GM12878 (cell line): ENCODE results near the gene RAI14. TPM values are rescaled to one million over a fixed set of nuclear protein-coding genes. Genes with fewer than 3 reads are reported as not detected.

Source experiments
- ATAC-seq: fragments of 200-7000 bp; cut with Tn5 transposase; 3 replicates; pipeline ENCODE4 v1.9.1; 2020; ENCODE audit warnings: mild to moderate bottlenecking, moderate library complexity
- BruUV-seq: library from RNA; stranded (reverse); fragments of 400-500 nt; replicated peaks from 2 replicates; lab custom pipeline; 2021; lab: Mats Ljungman, UMichigan
- CTCF ChIA-PET: fragments of 300-600 bp; sonication (Branson Sonifier 250); formaldehyde crosslinking; extraction: SDS; loops from one replicate; lab custom pipeline; 2021; ENCODE audit warnings: inconsistent platforms; lab: Yijun Ruan, JAX
- POLR2A ChIA-PET: fragments of 350-600 bp; formaldehyde crosslinking; extraction: SDS; loops from one replicate; lab custom pipeline; 2021; ENCODE audit warnings: inconsistent platforms; lab: Charles Lee
- RAD21 ChIA-PET: fragments of 300-600 bp; sonication (Branson Sonifier 250); formaldehyde crosslinking; loops from one replicate; lab custom pipeline; 2023; ENCODE audit warnings: antibody characterized with exemption; ENCODE audit not compliant: unreplicated experiment; lab: Charles Lee
- SMC1A ChIA-PET: fragments of 300-600 bp; sonication (Branson Sonifier 250); formaldehyde crosslinking; loops from one replicate; lab custom pipeline; 2023; ENCODE audit not compliant: unreplicated experiment, uncharacterized antibody; lab: Charles Lee
- DNase-seq: peaks from one replicate; pipeline ENCODE4 v3.0.0-alpha.2; 2011; ENCODE audit warnings: low read depth, low spot score
- FAIRE-seq: peaks from 3 replicates; lab custom pipeline; 2011; peaks lifted over from hg19 to GRCh38; lab: Jason Lieb, UNC
- H2AFZ ChIP-seq: 2 replicates; pipeline ENCODE4 v1.6.0; 2011; ENCODE audit warnings: low read depth, low read length, control low read depth; ENCODE audit not compliant: control insufficient read depth
- H3K27ac ChIP-seq: 2 replicates; pipeline ENCODE4 v1.5.1; 2011; ENCODE audit warnings: control low read depth; ENCODE audit not compliant: control insufficient read depth, insufficient read depth
- H3K27me3 ChIP-seq, 2 experiments: replicated peaks in 1 of 2; 2 replicates each; pipeline versions ENCODE4 v1.6.0 to v1.6.1; 2011; ENCODE audit warnings: low read length in 1 of 2; ENCODE audit not compliant: control insufficient read depth in 2 of 2, insufficient read depth in 2 of 2
- H3K36me3 ChIP-seq, 2 experiments: 2 replicates each; pipeline ENCODE4 v1.5.1; 2011; ENCODE audit warnings: low read length in 1 of 2; ENCODE audit not compliant: control insufficient read depth in 2 of 2, insufficient read depth in 2 of 2
- H3K4me1 ChIP-seq: 2 replicates; pipeline ENCODE4 v1.6.1; 2011; ENCODE audit warnings: mild to moderate bottlenecking, low read length, moderate library complexity, mixed read lengths; ENCODE audit not compliant: control insufficient read depth, insufficient read depth
- H3K4me2 ChIP-seq: 2 replicates; pipeline ENCODE4 v1.6.0; 2011; ENCODE audit warnings: control low read depth; ENCODE audit not compliant: control insufficient read depth, insufficient read depth
- H3K4me3 ChIP-seq: fragments of 200-600 bp; sonication (generic); 2 replicates; pipeline ENCODE4 v1.5.1; 2016
- H3K79me2 ChIP-seq: 2 replicates; pipeline ENCODE4 v1.6.0; 2011; ENCODE audit warnings: low read length; ENCODE audit not compliant: control insufficient read depth, insufficient read depth
- H3K9ac ChIP-seq: 2 replicates; pipeline ENCODE4 v1.8.0; 2011; ENCODE audit warnings: low read length, control low read depth, mixed read lengths; ENCODE audit not compliant: control insufficient read depth, insufficient read depth
- H3K9me3 ChIP-seq: replicated peaks from 3 replicates; pipeline ENCODE4 v1.5.1; 2011; ENCODE audit warnings: mild to moderate bottlenecking, low read length; ENCODE audit not compliant: control insufficient read depth, insufficient read depth
- H4K20me1 ChIP-seq: 2 replicates; pipeline ENCODE4 v1.6.0; 2011; ENCODE audit not compliant: control insufficient read depth, insufficient read depth
- CBFB ChIP-seq: IDR thresholded peaks from 2 replicates; pipeline ENCODE4 v1.6.1; 2016; ENCODE audit warnings: antibody characterized with exemption, low read depth
- CBX5 ChIP-seq: sonication (generic); IDR thresholded peaks from 2 replicates; pipeline ENCODE4 v1.6.1; 2016; ENCODE audit warnings: low read depth, moderate library complexity, mild to moderate bottlenecking, inconsistent platforms
- IRF4 ChIP-seq: IDR thresholded peaks from 2 replicates; pipeline ENCODE4 v1.6.1; 2011; ENCODE audit warnings: low read depth, low read length
- TAF1 ChIP-seq: IDR thresholded peaks from 2 replicates; pipeline ENCODE4 v1.6.1; 2011; ENCODE audit warnings: mild to moderate bottlenecking, low read depth, low read length, borderline replicate concordance
- WGBS: methylation state at CpG from one replicate; pipeline ENCODE4 v1.1.6; 2016; ENCODE audit warnings: low lambda C conversion rate; ENCODE audit not compliant: insufficient replicate concordance, insufficient coverage; ENCODE audit errors: missing lambda C conversion rate; 5-methylcytosine and 5-hydroxymethylcytosine counted together
- in situ Hi-C: fragments of 300-500 bp; cut with MboI; formaldehyde crosslinking; loops from 9 replicates; pipeline ENCODE4 v1.14.3; 2018; ENCODE audit warnings: mixed read lengths
- intact Hi-C: fragments of 100-400 bp; cut with micrococcal nuclease; formaldehyde crosslinking; loops from one replicate; pipeline ENCODE4 v1.14.2; 2022; ENCODE audit not compliant: unreplicated experiment
- polyA plus RNA-seq, 11 experiments: library from polyadenylated mRNA; depleted of rRNA in 4 of 11; unstranded in 6 of 11; stranded (reverse) in 5 of 11; fragments of >200 nt; fragmentation: Nextera tagmentation in 4 of 11; fragmentation: Illumina TruSeq in 1 of 11; extraction: Ambion mirVana in 4 of 11; extraction: Trizol in 1 of 11; gene quantifications; 1 replicate in 1 of 11; 2 replicates in 10 of 11; pipeline versions ENCODE4 v1.2.1 to v1.2.3, GENCODE V29; 2011 to 2016; ENCODE audit warnings: inconsistent platforms in 2 of 11, missing spikeins in 2 of 11, low read depth in 1 of 11
- total RNA-seq, 4 experiments: library from RNA; depleted of rRNA in 3 of 4; stranded (reverse); fragments of >200 nt in 3 of 4; fragmentation: Illumina TruSeq in 1 of 4; extraction: Trizol in 1 of 4; gene quantifications; 2 replicates each; pipeline versions ENCODE4 v1.2.1 to v1.2.3, GENCODE V29; 2013 to 2021
- TF ChIP-seq, protein P1 (sequence below): IDR thresholded peaks from 2 replicates; pipeline ENCODE4 v1.6.1; 2012; ENCODE audit warnings: mild to moderate bottlenecking, low read depth, low read length

Gene RAI14
- total and polyA plus RNA-seq, 10 of the 15 experiments (the other 5 are each of a cell fraction or from before 2014, with no cell fraction given) = 0.18 to 4.6 (median 1.9) TPM

DNA sequence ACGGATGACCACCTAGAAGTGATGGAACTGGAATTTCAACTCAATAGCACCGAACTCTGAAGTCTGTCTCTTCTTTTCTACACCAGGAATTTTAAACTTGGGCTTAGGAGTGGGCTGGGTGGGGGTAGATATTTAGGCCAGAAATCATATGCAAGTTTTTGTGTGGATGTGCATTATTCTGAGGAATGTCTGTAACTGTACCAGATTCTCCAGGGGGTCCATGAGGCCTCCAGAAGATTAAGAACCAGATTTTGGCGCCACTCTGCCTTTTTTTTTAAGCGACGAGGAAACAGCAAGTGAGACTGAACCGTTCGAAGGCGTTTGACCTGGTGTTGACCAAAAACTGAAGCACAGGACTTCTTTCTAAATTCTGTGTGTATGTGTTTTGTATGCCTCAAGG lies 94.1 kb downstream of the RAI14 start:
- BruUV-seq = no TSS peak
- intact Hi-C loops (no loop called here), in situ Hi-C loops (no loop called here)
- 50% methylated on average over 8 of the region's 8 CpGs for WGBS
- CTCF ChIA-PET = no interaction called here
- SMC1A ChIA-PET = no interaction called here
- RAD21 ChIA-PET = no interaction called here
- Histone ChIP-seq H3K4me3 (no peak overlapping the region), H3K27me3 (no peaks in the 10 kb centered on the region), H3K9me3 (no peaks in the 10 kb centered on the region), H2AFZ (no peak overlapping the region), H3K4me1 (no peaks in the 10 kb centered on the region), H3K9ac (no peak overlapping the region), H3K79me2 (no peaks in the 10 kb centered on the region), H3K36me3 (no peaks in the 10 kb centered on the region), H3K4me2 (no peak overlapping the region), H3K27ac (no peak overlapping the region), H4K20me1 (no peaks in the 10 kb centered on the region)
- POLR2A ChIA-PET = no interaction called here
- DNase-seq (no peak), FAIRE-seq (no peak), ATAC-seq (no peak)
- TF ChIP-seq CBFB (no peak), CBX5 (no peak), IRF4 (no peak), TAF1 (no peak)
- TF ChIP-seq, protein P1, sequence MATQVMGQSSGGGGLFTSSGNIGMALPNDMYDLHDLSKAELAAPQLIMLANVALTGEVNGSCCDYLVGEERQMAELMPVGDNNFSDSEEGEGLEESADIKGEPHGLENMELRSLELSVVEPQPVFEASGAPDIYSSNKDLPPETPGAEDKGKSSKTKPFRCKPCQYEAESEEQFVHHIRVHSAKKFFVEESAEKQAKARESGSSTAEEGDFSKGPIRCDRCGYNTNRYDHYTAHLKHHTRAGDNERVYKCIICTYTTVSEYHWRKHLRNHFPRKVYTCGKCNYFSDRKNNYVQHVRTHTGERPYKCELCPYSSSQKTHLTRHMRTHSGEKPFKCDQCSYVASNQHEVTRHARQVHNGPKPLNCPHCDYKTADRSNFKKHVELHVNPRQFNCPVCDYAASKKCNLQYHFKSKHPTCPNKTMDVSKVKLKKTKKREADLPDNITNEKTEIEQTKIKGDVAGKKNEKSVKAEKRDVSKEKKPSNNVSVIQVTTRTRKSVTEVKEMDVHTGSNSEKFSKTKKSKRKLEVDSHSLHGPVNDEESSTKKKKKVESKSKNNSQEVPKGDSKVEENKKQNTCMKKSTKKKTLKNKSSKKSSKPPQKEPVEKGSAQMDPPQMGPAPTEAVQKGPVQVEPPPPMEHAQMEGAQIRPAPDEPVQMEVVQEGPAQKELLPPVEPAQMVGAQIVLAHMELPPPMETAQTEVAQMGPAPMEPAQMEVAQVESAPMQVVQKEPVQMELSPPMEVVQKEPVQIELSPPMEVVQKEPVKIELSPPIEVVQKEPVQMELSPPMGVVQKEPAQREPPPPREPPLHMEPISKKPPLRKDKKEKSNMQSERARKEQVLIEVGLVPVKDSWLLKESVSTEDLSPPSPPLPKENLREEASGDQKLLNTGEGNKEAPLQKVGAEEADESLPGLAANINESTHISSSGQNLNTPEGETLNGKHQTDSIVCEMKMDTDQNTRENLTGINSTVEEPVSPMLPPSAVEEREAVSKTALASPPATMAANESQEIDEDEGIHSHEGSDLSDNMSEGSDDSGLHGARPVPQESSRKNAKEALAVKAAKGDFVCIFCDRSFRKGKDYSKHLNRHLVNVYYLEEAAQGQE = no peak
